Motor neuron (in vitro differentiated cells): Measurements from ENCODE around the gene MOCOS. TPM values are rescaled to one million over a fixed set of nuclear protein-coding genes. Genes with fewer than 3 reads are reported as not detected.
A peak's percentile ranks its signal among the peaks of the same experiment; 100 is the strongest.

Source experiments
- ATAC-seq, 8 experiments: fragments of 200-7000 bp; cut with Tn5 transposase; replicated peaks in 6 of 8; 2 replicates each; pipeline ENCODE4 v1.8.0; 2021; ENCODE audit warnings: mild to moderate bottlenecking in 8 of 8, moderate library complexity in 8 of 8
- H3K27ac ChIP-seq, 2 donors: fragments of 250-450 bp; sonication (Bioruptor Pico); 2 replicates each; pipeline ENCODE4 v1.9.0; 2021; ENCODE audit warnings: antibody characterized with exemption in 2 of 2, mild to moderate bottlenecking in 2 of 2, moderate library complexity in 1 of 2
- H3K4me1 ChIP-seq, 2 donors: fragments of 250-450 bp; sonication (Bioruptor Pico); replicated peaks in 1 of 2; 2 replicates each; pipeline ENCODE4 v1.6.1; 2021; ENCODE audit warnings: antibody characterized with exemption in 2 of 2, mild to moderate bottlenecking in 2 of 2, moderate library complexity in 1 of 2
- H3K4me3 ChIP-seq, 5 donors: fragments of 250-450 bp; sonication (Bioruptor Pico); 2 replicates each; pipeline ENCODE4 v1.9.0; 2021; ENCODE audit warnings: antibody characterized with exemption in 5 of 5, mild to moderate bottlenecking in 5 of 5, moderate library complexity in 4 of 5
- WGBS, 10 experiments: fragments of 450-650 bp; shearing (Covaris generic); methylation state at CpG; one replicate each; pipeline ENCODE4 v1.0.0; 2022; 5-methylcytosine and 5-hydroxymethylcytosine counted together
- in situ Hi-C, 9 experiments: fragments of 400-800 bp; cut with MboI; loops; one replicate each; pipeline ENCODE4 v1.15.0; 2021; ENCODE audit warnings: low sequenced_read_pairs in 9 of 9, low pct_unique_long_range_greater_than_20kb in 2 of 9; ENCODE audit not compliant: unreplicated experiment in 9 of 9
- total RNA-seq, 8 experiments: library from RNA; unstranded; fragments of 300-600 nt; gene quantifications; 2 replicates each; pipeline versions ENCODE4 v1.2.3 to v1.2.4, GENCODE V29; 2022

Gene MOCOS
- total RNA-seq, 8 experiments from 2014 or later: 0.43 to 15.1 (median 1.3) TPM

- H3K4me3 ChIP-seq: no peak overlapping the region
- H3K27ac ChIP-seq: no peak overlapping the region
- H3K4me1 ChIP-seq: no peaks in the 10 kb centered on the region
- in situ Hi-C loops: no loop called here
- no peak for ATAC-seq
Observed at GRCh38 chr18:36271153-36271552, 83.9 kb downstream of the MOCOS start.

- in situ Hi-C loops: no loop called here
- no peak overlapping the region for H3K4me3 ChIP-seq
- 65 to 100% (median 93%) methylated on average over 2 to 7 of the region's 8 CpGs; no CpG with 5 or more reads in 2 of the 10 experiments for WGBS, 10 experiments
- no peaks in the 10 kb centered on the region for H3K4me1 ChIP-seq
- H3K27ac ChIP-seq: no peak overlapping the region
- no peak for ATAC-seq
Observed at GRCh38 chr18:36273347-36273746, 86.0 kb downstream of the MOCOS start.

GRCh38 chr18:36274083-36274715, 86.9 kb downstream of the MOCOS start:
- H3K27ac ChIP-seq: no peak overlapping the region

DNA sequence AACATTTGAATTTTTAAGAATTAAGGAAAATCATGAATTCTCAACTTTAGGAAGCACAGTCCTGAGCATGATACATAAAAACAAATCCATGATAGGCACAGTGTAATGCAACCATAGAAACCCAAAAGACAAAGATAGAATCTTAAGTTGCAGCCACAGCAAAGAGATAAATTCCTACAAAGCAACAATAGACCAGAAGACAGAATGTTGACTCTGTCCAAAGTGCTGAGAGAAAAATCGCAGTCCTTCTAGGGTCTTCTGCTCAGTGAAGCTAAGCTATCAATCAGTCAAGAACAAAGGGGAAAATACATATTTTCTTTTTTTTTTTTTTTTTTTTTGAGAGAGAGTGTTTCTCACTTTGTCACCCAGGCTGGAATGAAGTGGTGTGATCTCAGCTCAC, 88.3 kb downstream of the MOCOS start:
- no peak overlapping the region for H3K27ac ChIP-seq
- in situ Hi-C loops: loop anchor here in 3 of 9 experiments (25.0 kb wide), 3 partner anchors 188 to 513 kb away; no protein-coding TSS in a partner anchor
- no peak for ATAC-seq
- H3K4me3 ChIP-seq: no peak overlapping the region
- 67 to 100% (median 100%) methylated on average over 1 of the region's 1 CpG; no CpG with 5 or more reads in 1 of the 10 experiments for WGBS, 10 experiments
- H3K4me1 ChIP-seq: no peaks in the 10 kb centered on the region

More at GRCh38 chr18:36274083-36274715, 86.9 kb downstream of the MOCOS start:
- 0 to 100% (median 97%) methylated on average over 1 to 4 of the region's 8 CpGs; no CpG with 5 or more reads in 2 of the 10 experiments for WGBS, 10 experiments
- H3K4me1 ChIP-seq: no peaks in the 10 kb centered on the region
- in situ Hi-C loops: no loop called here
- no peak overlapping the region for H3K4me3 ChIP-seq
- peak in 3 of 8 experiments; percentile 34 to 76 (median 55) for ATAC-seq

DNA sequence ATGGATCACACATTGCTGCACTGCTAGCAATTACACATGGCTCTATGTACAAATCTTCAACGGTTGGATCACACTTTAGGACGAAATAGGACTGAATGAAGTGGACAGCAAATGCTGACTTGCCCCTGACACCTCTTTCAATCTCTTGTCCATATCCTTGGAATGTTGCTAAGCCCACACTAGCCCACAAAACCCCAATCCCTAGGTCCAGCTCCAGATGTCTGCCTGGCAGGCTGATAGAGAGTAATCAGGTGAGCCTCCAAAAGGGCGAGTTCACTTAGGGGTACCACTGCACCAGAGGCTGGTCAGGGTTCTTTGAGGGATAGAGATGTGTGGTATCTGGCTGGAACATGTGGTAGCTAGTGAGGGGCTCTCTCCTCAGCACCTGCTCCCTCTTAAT, 91.7 kb downstream of the MOCOS start:
- Histone ChIP-seq H3K4me1 (no peaks in the 10 kb centered on the region), H3K27ac (no peak overlapping the region), H3K4me3 (no peak overlapping the region)
- WGBS, 10 experiments: 38 to 100% (median 82%) methylated on average over 1 to 3 of the region's 3 CpGs; no CpG with 5 or more reads in 6 of the 10 experiments
- in situ Hi-C loops: loop anchor here in 3 of 9 experiments (25.0 kb wide), 3 partner anchors 192 to 517 kb away; no protein-coding TSS in a partner anchor
- no peak for ATAC-seq

DNA sequence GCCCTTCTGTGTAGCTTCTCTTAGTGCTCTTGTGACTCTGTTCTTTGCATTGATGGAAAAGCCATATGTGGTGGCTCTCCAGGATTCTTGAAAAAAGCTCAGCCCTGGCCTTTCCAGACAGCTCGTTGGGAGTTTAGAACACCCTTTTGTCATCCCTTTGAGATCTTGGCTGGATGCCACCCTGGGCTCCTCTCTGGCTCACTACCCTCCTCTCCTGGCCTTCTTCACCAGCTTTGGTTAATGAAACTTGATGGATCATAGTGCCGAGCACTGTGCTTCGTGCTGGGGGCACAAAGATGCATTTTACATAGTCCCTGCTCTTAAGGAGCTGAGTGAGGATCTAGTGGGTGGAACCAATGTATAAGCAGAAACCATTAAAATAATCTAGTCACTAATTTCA, 94.6 kb downstream of the MOCOS start:
- 0 to 94% (median 63%) methylated on average over 1 to 3 of the region's 3 CpGs; no CpG with 5 or more reads in 2 of the 10 experiments for WGBS, 10 experiments
- ATAC-seq: no peak
- in situ Hi-C loops: loop anchor here in 4 of 9 experiments (10.0 to 25.0 kb wide), 4 partner anchors 187 to 520 kb away; no protein-coding TSS in a partner anchor
- Histone ChIP-seq H3K4me3 (no peak overlapping the region), H3K27ac (no peak overlapping the region), H3K4me1 (no peaks in the 10 kb centered on the region)

DNA sequence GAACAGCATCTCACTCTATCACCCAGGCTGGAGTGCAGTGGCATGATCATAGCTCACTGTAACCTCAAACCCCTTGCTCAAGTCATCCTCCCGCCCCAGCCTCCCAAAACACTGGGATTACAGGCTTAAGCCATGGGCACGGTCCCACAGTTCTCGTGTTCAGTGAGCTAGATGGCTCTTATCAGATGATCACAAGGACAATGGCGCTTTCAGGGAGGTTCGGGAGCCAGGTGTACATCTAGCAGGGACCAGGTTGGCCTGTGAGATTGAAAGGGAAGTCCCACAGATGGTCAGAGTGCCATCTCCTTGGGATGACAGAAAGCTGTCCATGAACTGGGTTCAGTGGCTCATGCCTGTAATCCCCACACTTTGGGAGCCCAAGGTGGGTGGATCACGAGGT, 96.2 kb downstream of the MOCOS start:
- WGBS, 10 experiments: 0 to 94% (median 73%) methylated on average over 1 to 4 of the region's 6 CpGs; no CpG with 5 or more reads in 6 of the 10 experiments
- in situ Hi-C loops: loop anchor here in 4 of 9 experiments (10.0 to 25.0 kb wide), 4 partner anchors 189 to 521 kb away; no protein-coding TSS in a partner anchor
- Histone ChIP-seq H3K27ac (no peak overlapping the region), H3K4me1 (no peaks in the 10 kb centered on the region), H3K4me3 (no peak overlapping the region)
- ATAC-seq: no peak

DNA sequence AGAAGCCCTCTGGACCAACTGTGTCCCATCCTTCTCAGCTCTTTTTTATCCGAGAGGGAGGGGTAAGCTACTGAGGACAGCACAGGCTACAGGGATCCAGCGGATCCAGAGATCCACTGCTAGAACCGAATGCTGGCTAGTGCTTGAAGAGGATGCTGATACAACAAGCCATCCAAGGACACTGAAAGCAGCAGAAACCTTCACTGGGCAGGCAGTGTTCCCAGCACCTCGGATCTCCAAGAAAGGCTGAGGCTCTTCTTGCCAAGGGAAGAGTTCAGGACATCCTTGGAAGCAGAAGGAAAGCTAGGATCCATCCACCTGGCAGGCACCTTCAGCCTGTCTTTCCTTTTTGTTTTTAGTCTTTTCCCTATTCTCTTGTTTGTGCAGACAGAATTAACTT, 97.0 kb downstream of the MOCOS start:
- in situ Hi-C loops: loop anchor here in 4 of 9 experiments (10.0 to 25.0 kb wide), 4 partner anchors 189 to 522 kb away; no protein-coding TSS in a partner anchor
- H3K4me3 ChIP-seq: no peak overlapping the region
- ATAC-seq: peak in 1 of 8 experiments; percentile 14
- H3K27ac ChIP-seq: no peak overlapping the region
- no peaks in the 10 kb centered on the region for H3K4me1 ChIP-seq
- WGBS, 10 experiments: 17 to 100% (median 70%) methylated on average over 1 to 3 of the region's 4 CpGs; no CpG with 5 or more reads in 5 of the 10 experiments

DNA sequence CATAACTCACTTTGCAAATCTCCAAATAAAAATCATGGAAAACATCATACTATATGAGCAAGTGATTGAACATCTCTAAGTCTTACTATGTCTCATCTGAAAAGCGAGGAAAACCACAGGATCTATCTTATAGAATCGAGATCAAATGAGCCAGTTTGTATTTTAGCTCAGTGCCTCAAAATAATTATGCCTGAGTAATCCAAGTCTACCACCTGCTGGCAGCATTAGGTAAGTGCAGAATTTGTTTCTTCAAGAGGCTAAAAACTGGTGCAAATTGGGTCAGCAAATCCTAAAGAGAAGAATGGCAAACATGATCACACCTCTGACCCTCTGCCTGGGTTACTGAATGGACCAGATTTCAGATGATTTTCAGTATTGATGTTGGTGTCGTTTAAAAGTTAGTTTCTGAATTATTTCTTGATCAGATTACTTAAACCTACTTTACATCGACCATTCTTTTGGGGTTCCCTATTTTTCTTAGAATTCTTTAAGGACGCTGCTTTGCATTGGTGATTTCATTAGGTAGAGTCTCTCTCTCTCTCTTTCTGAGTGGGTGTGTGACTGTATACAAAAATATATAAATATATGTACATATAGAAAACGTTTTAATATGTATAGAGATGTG, 97.5 kb downstream of the MOCOS start:
- in situ Hi-C loops: loop anchor here in 4 of 9 experiments (10.0 to 25.0 kb wide), 4 partner anchors 190 to 522 kb away; no protein-coding TSS in a partner anchor
- WGBS, 10 experiments: 0 to 51% (median 14%) methylated on average over 2 to 6 of the region's 6 CpGs
- Histone ChIP-seq H3K4me3 (no peak overlapping the region), H3K4me1 (no peaks in the 10 kb centered on the region), H3K27ac (no peak overlapping the region)
- ATAC-seq: peak in 6 of 8 experiments; percentile 21 to 75 (median 35)

DNA sequence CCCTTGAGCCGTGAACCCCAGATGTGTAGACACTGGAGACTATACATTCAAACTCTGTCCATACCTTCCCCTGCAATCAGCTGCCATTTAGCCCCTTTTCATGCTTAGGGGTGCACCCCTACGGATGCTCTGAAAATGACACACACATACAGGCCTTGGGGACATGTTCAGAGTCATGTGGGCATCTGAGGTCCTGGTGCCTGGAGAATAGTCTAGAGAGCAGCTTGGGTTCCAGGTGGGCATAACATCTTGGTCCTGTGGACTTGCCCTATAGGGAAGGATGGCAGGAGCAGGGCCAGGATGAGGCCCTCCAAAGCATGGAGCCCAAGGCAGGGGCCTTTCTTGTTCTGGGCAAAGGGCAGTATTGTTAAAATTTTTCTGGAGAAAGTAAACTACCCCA, 100.4 kb downstream of the MOCOS start:
- in situ Hi-C loops: loop anchor here in 4 of 9 experiments (10.0 to 25.0 kb wide), 4 partner anchors 193 to 525 kb away; no protein-coding TSS in a partner anchor
- H3K4me3 ChIP-seq: no peak overlapping the region
- 100% methylated on average over 1 of the region's 2 CpGs; no CpG with 5 or more reads in 5 of the 10 experiments for WGBS, 10 experiments
- no peak for ATAC-seq
- H3K27ac ChIP-seq: no peak overlapping the region
- no peaks in the 10 kb centered on the region for H3K4me1 ChIP-seq

DNA sequence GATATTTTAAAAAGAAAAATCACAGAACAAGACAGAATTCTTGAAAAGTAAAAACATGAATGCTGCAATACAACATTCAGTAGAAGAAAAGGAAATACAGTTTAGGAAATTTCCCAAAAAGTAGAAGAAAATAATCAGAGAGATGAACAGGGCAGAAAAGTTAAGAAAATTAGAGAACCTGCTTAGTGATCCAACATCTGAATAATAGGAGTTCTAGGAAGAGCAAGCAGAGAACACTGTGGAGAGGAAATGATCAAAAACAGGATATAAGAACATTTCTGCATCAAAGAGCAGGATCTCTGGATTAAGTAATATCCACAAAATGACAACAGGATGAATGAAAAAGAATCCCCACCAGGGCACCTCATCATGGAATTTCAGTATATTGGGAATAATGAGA, 101.4 kb downstream of the MOCOS start:
- no peaks in the 10 kb centered on the region for H3K4me1 ChIP-seq
- ATAC-seq: no peak
- no peak overlapping the region for H3K27ac ChIP-seq
- in situ Hi-C loops: loop anchor here in 4 of 9 experiments (10.0 to 25.0 kb wide), 4 partner anchors 194 to 526 kb away; no protein-coding TSS in a partner anchor
- H3K4me3 ChIP-seq: no peak overlapping the region

- H3K4me3 ChIP-seq: no peak overlapping the region
- in situ Hi-C loops: loop anchor here in 3 of 9 experiments (25.0 kb wide), 3 partner anchors 207 to 532 kb away; no protein-coding TSS in a partner anchor
- 0 to 83% (median 0%) methylated on average over 1 of the region's 1 CpG; no CpG with 5 or more reads in 5 of the 10 experiments for WGBS, 10 experiments
- peaks cover 0 to 2% of the 10 kb centered on the region in 2 donors for H3K4me1 ChIP-seq
- no peak for ATAC-seq
- no peak overlapping the region for H3K27ac ChIP-seq
Observed at GRCh38 chr18:36294031-36294430, 106.7 kb downstream of the MOCOS start.

- Histone ChIP-seq H3K4me1 (peaks cover 5 to 13% of the 10 kb centered on the region in 2 donors), H3K4me3 (no peak overlapping the region), H3K27ac (no peak overlapping the region)
- no peak for ATAC-seq
- 67 to 100% (median 100%) methylated on average over 1 of the region's 1 CpG; no CpG with 5 or more reads in 3 of the 10 experiments for WGBS, 10 experiments
- in situ Hi-C loops: loop anchor here in 3 of 9 experiments (25.0 kb wide), 3 partner anchors 208 to 533 kb away; no protein-coding TSS in a partner anchor
Observed at GRCh38 chr18:36295214-36295613, 107.9 kb downstream of the MOCOS start.
